Non-pigmented ciliary epithelial cell (primary cell): Measurements from ENCODE around the gene ZFP36L2.
"Not testable (repeated sequence)": the region's sequence is repeated elsewhere in the genome, so short reads cannot be mapped to it uniquely, and the experiment has no call there.

Experiments
- DNase-seq: peaks from one replicate; pipeline ENCODE4 v3.0.0-alpha.2; 2010; ENCODE audit warnings: low read depth

The ZFP36L2 gene

GRCh38 chr2:43207553-43208300, 18.7 kb downstream of the ZFP36L2 start:
- no peak for DNase-seq

DNA sequence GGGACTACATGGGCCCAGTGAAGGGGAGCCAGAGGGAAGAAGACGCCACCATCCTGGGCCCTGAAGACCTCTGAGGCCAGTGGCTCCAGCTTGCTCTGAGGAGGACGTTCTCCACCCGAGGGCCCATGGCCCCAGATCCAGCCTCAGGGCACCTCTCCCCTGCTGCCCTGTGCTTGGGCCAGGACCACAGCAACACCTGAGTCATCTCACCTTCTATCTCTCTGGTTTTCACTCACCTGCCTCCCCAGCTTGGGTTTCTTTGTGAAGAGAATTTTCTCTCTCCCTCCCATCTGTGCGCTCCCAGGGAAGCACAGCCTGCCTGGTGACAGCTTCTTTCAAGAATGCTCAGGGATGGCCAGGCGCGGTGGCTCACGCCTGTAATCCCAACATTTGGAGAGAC, 19.8 kb downstream of the ZFP36L2 start:
- no peak for DNase-seq

DNA sequence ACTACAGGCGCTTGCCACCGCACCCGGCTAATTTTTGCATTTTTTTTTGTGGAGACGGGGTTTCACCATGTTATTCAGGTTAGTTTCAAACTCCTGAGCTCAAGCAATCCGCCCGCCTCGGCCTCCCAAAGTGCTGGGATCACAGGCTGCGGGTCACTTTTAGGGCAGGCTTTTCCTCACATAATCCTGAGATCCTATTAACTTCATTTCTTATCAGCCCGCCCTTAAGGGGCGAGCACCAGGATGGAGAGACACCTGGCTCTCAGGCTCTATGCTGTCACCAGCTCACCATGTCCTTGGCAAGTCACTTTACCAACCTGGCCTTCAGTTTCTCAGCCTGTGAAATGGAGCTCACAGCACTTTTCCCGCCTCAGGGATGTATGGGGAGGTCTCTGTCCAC, 23.0 kb downstream of the ZFP36L2 start:
- no peak for DNase-seq

DNA sequence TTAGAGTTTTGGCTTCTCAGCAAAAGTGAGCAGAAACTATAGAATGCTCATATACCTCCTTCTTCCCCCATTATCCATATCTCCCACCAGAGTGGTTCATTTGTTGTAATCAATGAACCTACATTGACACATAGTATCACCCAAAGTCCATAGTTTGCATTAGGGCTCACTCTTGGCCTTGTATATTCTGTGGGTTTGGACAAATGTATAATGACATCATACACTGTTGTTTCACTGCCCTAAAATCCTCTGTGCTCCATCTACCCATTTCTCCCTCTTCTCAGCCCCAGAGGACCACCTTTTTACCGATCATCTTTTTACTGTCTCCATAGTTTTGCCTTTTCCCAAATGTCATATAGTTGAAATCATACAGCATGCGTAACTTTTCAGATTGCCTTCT, 24.1 kb downstream of the ZFP36L2 start:
- no peak for DNase-seq

- no peak for DNase-seq
Observed at GRCh38 chr2:43201497-43201896, 24.9 kb downstream of the ZFP36L2 start.

GRCh38 chr2:43201016-43201415, 25.4 kb downstream of the ZFP36L2 start:
- DNase-seq = no peak

DNA sequence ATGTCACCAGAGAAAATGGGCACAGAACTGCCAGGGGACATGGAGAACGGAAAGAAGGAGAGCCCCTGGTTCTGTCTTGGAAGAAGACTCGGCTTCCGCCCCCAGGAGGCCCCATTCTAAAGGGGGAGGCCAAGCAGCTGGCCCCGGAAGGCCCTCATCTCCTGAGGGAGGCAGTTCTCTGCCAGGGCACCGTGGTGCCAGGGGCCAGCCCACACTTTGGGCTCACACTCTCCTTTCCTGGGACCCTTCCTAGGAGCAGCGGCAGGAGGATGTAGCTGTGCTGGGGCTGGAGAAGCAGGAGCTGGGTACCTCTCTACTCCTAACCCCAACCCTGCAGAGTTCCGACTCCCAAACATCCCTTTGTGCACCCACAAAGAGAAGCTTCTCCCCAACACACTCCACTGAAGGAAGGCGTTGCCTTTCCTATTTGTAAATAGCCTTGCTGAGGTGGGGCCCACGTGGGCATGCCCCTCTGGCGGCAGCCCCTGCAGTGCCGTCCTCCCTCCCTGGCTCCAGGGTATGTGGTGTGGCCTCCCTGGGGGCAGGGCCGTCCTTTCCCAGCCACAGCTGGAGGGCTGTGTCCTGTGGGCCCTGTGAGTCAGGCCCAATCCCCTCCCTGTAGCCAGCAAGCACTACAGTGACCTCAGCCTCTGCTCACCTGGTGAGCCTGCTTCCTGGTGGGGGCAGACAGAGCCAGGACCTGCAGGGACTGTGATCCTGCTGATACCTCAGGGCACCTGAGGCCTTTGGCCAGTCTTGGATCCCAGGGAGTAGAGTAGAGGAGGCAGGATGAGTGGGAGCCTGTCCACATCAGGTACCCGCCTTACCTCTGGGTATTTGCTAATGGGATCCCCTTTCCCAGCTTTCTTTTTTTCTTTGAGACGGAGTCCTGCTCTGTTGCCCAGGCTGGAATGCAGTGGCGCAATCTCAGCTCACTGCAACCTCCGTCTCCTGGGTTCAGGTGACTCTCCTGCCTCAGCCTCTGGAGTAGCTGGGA, 26.6 kb downstream of the ZFP36L2 start:
- no peak for DNase-seq

DNA sequence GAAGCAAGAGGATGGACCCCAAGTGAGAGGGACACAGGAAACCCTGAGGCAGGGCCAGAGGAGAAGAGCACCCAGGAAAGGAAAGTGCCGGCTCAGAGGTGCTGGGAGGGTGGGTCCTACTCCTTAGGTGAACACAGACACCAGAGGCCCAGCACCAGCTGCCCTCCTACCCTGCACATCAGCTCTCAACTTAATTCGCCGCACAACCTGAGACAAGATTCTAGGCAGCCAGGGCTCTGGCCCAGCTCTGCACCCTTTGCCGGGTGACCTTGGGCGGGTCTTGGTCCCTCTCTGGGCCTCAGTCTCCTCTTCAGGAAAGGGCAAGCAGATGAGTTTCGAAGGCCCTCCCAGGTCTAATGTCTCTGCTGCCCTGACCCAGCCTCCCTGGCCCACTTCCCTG, 28.1 kb downstream of the ZFP36L2 start:
- no peak for DNase-seq

DNA sequence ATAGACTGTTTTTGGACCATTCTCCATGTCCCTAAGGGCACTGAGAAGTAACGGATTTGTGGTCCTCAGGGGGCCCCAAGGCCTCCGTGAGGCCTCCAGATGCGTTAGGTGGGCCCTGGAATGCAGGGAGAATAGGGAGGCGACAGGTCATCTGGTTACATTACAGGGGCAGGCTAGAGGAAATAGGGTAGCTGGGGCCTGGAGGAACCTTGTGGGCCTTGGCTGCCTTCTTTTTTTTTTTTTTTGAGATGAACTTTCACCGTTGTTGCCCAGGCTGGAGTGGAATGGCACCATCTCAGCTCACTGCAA, 28.9 kb downstream of the ZFP36L2 start:
- DNase-seq = no peak

DNA sequence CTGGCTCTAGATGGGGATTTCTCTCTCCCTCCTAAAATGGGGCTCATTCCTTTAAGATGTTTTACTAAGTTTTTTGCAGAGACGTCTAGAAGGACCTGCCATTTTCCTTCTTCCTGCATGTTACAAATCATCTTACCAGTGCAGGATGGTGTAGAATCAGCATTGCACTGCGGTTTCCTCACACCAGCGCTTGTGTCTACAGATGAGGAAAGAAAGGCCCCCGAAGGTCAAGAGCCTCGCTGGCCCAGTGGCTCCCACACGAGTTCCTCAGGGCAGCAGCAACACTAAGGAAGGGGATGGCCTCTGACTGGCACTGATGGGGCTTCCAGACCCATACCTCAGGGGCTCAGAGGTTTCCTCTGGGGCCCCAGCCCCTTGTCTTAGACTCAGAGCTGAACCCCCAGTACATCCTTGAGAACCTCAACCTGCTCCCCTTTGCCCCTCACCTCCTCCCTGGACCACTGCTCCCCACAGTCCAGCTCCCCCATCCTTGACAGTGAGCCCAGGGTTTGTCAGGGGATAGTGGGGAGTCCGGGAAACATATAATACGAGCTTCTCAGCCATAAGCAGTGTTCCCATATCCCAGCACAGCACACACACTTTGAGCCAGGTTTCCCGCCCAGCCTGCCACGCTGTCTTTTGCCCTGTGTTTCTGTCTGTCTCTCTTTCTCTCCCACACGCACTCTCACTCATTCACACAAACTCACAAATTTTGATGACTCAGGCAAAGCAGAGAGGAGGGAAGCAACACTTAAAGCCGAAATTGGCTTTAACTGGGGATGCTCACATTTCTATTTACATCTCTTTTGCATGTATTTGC, 29.4 kb downstream of the ZFP36L2 start:
- no peak for DNase-seq

GRCh38 chr2:43194121-43194869, 32.1 kb downstream of the ZFP36L2 start:
- no peak for DNase-seq

DNA sequence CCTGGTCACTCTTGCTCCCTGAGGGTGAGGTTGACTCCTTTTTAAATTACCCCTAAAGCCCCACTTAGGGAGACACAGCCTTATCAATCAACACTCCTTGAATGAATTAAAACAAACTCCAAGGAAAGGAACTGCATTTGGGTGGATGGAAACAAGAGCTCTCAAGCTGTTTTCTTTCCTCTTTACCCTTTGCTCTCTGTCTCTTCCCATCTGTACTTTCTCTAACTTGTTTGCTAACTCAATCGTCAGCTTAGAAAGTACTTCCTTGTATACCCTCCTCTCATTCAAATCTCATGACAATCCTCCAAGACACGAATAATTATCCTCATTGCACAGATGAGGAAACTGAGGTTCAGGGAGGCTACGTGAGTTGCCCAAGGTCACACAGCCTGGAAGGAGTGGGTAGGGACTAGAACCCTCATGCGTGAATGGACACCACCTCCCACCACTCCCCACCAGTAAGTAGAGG, 32.7 kb downstream of the ZFP36L2 start:
- no peak for DNase-seq

GRCh38 chr2:43192744-43193651, 33.4 kb downstream of the ZFP36L2 start:
- DNase-seq = no peak

GRCh38 chr2:43191947-43192516, 34.4 kb downstream of the ZFP36L2 start:
- no peak for DNase-seq

DNA sequence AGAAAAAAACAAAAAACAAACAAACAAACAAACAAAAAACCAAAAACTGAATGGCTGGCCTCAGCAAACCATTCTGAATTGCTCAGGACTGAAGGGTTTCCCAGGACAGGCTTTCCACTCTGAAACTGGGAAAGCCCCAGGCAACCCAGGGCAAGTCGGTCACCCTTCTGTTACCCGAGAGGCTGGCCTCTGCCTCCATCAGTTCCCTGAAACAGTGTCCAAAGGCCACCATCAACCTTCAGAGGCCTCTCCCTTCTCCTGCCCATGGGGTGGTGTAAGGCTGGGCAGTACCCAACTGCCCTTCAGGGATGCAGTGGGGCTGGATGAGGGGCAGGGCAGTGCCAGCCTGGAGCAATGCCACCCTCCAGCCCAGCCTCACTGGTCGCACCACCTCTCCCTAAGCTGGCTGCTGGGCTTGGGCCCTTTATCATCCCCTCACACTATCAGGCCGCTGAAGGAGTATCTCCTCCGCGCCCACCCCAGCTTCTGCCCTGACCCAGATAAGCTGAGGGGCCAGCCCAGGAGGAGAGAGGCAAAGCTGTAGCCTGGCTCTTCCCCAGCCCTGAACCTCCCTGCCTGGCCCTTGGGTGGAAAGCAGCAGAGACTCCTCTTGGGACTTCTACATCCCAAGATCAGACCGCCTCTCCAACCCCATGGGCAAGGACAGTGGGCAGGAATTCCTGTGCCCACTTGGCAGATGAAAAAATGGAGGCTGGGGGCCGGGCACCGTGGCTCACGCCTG, 35.9 kb downstream of the ZFP36L2 start:
- no peak for DNase-seq

GRCh38 chr2:43189861-43190260, 36.5 kb downstream of the ZFP36L2 start:
- not testable (repeated sequence) for DNase-seq

DNA sequence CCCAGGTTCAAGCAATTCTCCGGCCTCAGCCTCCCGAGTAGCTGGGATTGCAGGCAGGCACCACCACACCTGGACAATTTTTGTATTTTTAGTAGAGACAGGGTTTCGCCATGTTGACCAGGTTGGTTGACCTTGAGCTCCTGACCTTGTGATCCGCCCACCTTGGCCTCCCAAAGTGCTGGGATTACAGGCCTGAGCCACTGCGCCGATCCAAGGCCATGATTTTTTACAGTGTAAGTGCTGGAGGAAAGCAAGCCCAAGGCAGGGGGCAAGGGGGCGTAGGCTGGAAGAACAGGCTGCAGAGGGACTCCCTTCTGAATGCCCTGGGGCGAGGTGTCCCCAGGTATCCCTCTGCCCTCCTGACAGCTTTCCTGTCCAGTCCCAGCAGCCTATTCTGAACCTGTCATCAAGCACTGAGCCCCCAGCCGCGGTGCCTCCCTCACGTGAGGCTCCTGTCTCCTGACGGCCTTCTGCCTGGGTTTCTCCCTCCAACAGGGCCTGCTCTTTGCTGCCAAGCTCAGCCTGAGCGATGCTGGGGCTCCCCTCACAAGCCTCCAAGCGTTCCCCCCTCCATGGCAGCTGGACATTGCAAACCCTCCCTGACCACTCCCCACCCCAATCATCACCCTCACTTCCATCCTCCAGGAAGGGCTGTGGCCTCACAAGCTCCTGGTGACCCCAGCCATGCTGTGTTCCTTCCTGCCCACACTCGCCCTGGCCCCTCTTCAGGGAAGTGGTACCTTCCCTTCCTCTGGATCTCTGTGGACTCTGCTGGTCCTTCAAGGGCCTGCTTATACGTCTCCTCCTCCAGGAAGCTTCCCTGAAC, 37.6 kb downstream of the ZFP36L2 start:
- DNase-seq = no peak

DNA sequence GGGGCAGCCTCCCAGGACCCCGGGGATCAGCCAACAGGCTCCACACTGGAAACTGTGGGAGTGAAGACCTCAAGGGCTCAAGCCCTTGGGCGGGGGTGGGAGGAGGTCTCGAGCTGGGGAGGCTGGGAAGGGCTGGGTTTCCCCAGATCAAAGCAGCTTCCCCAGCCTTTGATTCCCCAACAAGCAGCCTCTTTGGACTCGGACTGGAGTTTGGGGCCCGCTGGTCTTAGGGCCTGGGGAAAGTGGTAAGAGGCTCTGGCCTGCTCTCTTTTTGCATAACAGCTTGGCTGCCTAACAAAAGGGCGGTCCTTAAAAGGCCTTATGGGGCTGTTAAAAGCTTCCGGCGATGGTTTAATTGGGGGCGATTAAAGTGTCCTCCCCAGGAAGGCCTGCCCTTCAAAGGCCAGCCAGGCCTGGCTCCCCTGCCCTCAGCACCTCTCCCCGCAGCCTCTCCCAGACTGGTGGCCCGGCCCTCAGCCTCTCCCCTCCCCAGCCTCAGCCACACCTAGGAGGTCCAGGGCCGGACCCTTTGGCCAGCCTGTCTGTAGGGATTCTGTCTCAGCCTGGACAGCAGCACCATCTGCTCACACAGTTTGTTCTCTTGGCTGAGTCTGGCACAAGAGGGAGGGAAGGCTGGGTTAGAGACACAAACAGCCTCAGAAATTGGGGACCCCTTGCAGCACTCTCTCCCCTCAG, 39.6 kb downstream of the ZFP36L2 start:
- no peak for DNase-seq
